Spleen (tissue), 11 donors: ENCODE measurements around the gene SNX9. TPM values are rescaled to one million over a fixed set of nuclear protein-coding genes. Genes with fewer than 3 reads are reported as not detected.

Experiments
- DNase-seq: peaks from one replicate; pipeline ENCODE4 v3.0.0-alpha.2; 2020
- H3K27ac ChIP-seq, 8 donors: fragments of 200-600 bp; sonication (generic) in 7 of 8; 1 replicate in 4 of 8; 2 replicates in 4 of 8; pipeline versions ENCODE4 v1.5.0 to v1.8.0; 2016 to 2021; ENCODE audit warnings: inconsistent platforms in 4 of 8, mild to moderate bottlenecking in 4 of 8, moderate library complexity in 1 of 8
- H3K27me3 ChIP-seq, 7 donors: fragments of 200-600 bp; sonication (generic) in 6 of 7; replicated peaks in 1 of 7; 1 replicate in 4 of 7; 2 replicates in 3 of 7; pipeline versions ENCODE4 v1.5.0 to v1.8.0; 2016 to 2021; ENCODE audit warnings: inconsistent platforms in 3 of 7, mild to moderate bottlenecking in 1 of 7
- H3K36me3 ChIP-seq, 6 donors: fragments of 200-600 bp; sonication (generic) in 5 of 6; 1 replicate in 4 of 6; 2 replicates in 2 of 6; pipeline versions ENCODE4 v1.5.0 to v1.8.0; 2016 to 2021; ENCODE audit warnings: inconsistent platforms in 2 of 6
- H3K4me1 ChIP-seq, 6 donors: fragments of 200-600 bp; sonication (generic) in 5 of 6; 1 replicate in 3 of 6; 2 replicates in 3 of 6; pipeline versions ENCODE4 v1.5.0 to v1.8.0; 2016 to 2021; ENCODE audit warnings: inconsistent platforms in 3 of 6
- H3K4me3 ChIP-seq, 8 donors: fragments of 200-600 bp; sonication (generic) in 7 of 8; 1 replicate in 4 of 8; 2 replicates in 4 of 8; pipeline versions ENCODE4 v1.5.0 to v1.8.0; 2016 to 2021; ENCODE audit warnings: inconsistent platforms in 4 of 8, mild to moderate bottlenecking in 4 of 8, moderate library complexity in 2 of 8
- H3K9me3 ChIP-seq, 8 donors: fragments of 200-600 bp; sonication (generic) in 7 of 8; 1 replicate in 4 of 8; 2 replicates in 4 of 8; pipeline versions ENCODE4 v1.5.0 to v1.8.0; 2016 to 2021; ENCODE audit warnings: inconsistent platforms in 4 of 8
- POLR2A ChIP-seq, 3 donors: fragments of 450-650 bp; IDR thresholded peaks; one replicate each; pipeline ENCODE4 v1.5.1; 2017; ENCODE audit warnings: antibody characterized with exemption in 3 of 3, mild to moderate bottlenecking in 1 of 3
- POLR2AphosphoS5 ChIP-seq, 3 donors: sonication (generic); formaldehyde crosslinking; IDR thresholded peaks; one replicate each; pipeline ENCODE4 v1.5.1; 2017; ENCODE audit warnings: antibody characterized with exemption in 3 of 3
- WGBS, 5 donors: extraction: QIAGEN DNeasy Blood & Tissue Kit in 3 of 5; methylation state at CpG; one replicate each; pipeline versions ENCODE4 v1.1.5 to v1.1.7; 2013 to 2018; 5-methylcytosine and 5-hydroxymethylcytosine counted together
- intact Hi-C: fragments of 100-400 bp; cut with DNase I; formaldehyde crosslinking; loops from one replicate; pipeline ENCODE4 v1.15.0; 2023; ENCODE audit warnings: low total_unique reads
- polyA plus RNA-seq, 3 donors: library from polyadenylated mRNA; stranded (reverse); fragments of 200-250 nt; gene quantifications; one replicate each; pipeline ENCODE4 v1.2.1, GENCODE V29; 2013
- total RNA-seq, 7 donors: library from RNA; depleted of rRNA in 3 of 7; stranded (reverse); fragments of >200 nt in 3 of 7; fragmentation: NEBNext Ultra II Directional in 4 of 7; extraction: Animal tissue kit (Norgen Biotek cat#: 25700) in 4 of 7; gene quantifications; one replicate each; pipeline versions ENCODE4 v1.1.0 to v1.2.1, GENCODE V29; 2016 to 2021
- TF ChIP-seq, protein P1 (sequence below), 11 experiments: fragments of 200-600 bp in 7 of 11; fragments of 450-650 bp in 4 of 11; sonication (generic) in 4 of 11; IDR thresholded peaks in 8 of 11; conservative IDR thresholded peaks in 3 of 11; 1 replicate in 7 of 11; 2 replicates in 4 of 11; pipeline versions ENCODE4 v1.4.0 to v1.8.0; 2016 to 2021; ENCODE audit warnings: antibody characterized with exemption in 11 of 11, inconsistent platforms in 4 of 11, mild to moderate bottlenecking in 1 of 11
- donor health status: healthy with polysubstance abuse.
- donor health status: DM: no; HTN: no; CAD: no; lungs with moderate emphysema.
- donor health status: DM: no; HTN: no; CAD: no.
- donor health status: Bipolar disorder and iron deficiency.
- donor health status: healthy.
- donor health status: DM: no; HTN: no; CAD: no.
- donor health status: DM: yes; HTN: yes; CAD: no.

The SNX9 gene
- total and polyA plus RNA-seq, 10 donors: 18.9 to 42.5 (median 31.8) TPM

DNA sequence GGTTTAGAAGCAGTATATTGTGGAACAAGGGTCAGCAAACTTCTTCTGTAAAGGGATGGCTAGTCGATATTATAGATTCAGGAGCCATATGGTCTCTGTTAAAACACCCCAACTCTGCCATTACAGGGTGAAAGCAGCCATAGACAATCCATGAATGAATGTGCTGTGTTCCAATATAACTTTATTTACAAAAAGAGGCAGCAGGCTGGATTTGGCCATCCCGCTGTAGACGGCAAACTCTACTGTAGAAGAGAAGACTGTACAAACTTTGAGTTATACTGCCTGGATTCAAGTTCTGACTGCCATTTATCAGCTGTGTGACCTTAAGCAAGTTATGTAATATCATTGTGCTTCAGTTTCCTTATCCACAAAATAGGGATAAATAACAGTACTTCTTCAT, 33.7 kb upstream of the SNX9 start:
- no peak for DNase-seq
- no peak overlapping the region for H3K4me3 ChIP-seq
- WGBS, 5 donors: 89 to 97% (median 94%) methylated on average over 3 of the region's 3 CpGs
- no peaks in the 10 kb centered on the region for H3K4me1 ChIP-seq
- no peak overlapping the region for H3K27ac ChIP-seq
- H3K9me3 ChIP-seq: no peaks in the 10 kb centered on the region
- intact Hi-C loops: no loop called here
- TF ChIP-seq, protein P1, sequence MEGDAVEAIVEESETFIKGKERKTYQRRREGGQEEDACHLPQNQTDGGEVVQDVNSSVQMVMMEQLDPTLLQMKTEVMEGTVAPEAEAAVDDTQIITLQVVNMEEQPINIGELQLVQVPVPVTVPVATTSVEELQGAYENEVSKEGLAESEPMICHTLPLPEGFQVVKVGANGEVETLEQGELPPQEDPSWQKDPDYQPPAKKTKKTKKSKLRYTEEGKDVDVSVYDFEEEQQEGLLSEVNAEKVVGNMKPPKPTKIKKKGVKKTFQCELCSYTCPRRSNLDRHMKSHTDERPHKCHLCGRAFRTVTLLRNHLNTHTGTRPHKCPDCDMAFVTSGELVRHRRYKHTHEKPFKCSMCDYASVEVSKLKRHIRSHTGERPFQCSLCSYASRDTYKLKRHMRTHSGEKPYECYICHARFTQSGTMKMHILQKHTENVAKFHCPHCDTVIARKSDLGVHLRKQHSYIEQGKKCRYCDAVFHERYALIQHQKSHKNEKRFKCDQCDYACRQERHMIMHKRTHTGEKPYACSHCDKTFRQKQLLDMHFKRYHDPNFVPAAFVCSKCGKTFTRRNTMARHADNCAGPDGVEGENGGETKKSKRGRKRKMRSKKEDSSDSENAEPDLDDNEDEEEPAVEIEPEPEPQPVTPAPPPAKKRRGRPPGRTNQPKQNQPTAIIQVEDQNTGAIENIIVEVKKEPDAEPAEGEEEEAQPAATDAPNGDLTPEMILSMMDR (IDR thresholded peaks at IDR 0.05 in 8 of 11, conservative IDR thresholded peaks at IDR 0.05 in 3 of 11): no peak
- TF ChIP-seq POLR2A (IDR thresholded peaks at IDR 0.05) (no peak), POLR2AphosphoS5 (IDR thresholded peaks at IDR 0.05) (no peak)
- no peaks in the 10 kb centered on the region for H3K27me3 ChIP-seq
- no peaks in the 10 kb centered on the region for H3K36me3 ChIP-seq

DNA sequence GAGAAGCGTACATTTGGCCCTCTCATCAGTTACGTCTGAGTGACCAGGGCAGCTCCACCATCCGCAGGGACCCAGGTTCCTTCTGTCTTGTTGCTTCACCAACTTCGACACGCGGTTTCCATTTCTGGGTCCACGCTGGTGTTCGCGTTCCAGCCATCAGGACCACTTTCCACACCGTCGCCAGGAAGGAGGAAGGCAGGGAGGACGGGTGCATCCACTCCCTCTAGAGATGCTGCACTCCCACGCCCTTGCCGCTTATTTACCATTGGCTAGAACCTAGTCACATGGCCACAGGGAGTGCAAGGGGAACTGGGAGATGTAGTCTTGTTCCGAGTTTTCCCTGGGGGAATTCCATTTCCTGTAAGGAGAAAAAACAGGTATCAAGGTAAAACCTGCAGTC, 33.2 kb upstream of the SNX9 start:
- Histone ChIP-seq H3K4me3 (no peak overlapping the region), H3K27me3 (no peaks in the 10 kb centered on the region), H3K27ac (no peak overlapping the region), H3K36me3 (no peaks in the 10 kb centered on the region), H3K9me3 (no peaks in the 10 kb centered on the region), H3K4me1 (no peaks in the 10 kb centered on the region)
- DNase-seq: no peak
- TF ChIP-seq, protein P1 (IDR thresholded peaks at IDR 0.05 in 8 of 11, conservative IDR thresholded peaks at IDR 0.05 in 3 of 11): no peak
- TF ChIP-seq POLR2AphosphoS5 (IDR thresholded peaks at IDR 0.05): no peak
- no peak for TF ChIP-seq POLR2A (IDR thresholded peaks at IDR 0.05)
- 86 to 95% (median 92%) methylated on average over 15 of the region's 15 CpGs for WGBS, 5 donors
- intact Hi-C loops: no loop called here

DNA sequence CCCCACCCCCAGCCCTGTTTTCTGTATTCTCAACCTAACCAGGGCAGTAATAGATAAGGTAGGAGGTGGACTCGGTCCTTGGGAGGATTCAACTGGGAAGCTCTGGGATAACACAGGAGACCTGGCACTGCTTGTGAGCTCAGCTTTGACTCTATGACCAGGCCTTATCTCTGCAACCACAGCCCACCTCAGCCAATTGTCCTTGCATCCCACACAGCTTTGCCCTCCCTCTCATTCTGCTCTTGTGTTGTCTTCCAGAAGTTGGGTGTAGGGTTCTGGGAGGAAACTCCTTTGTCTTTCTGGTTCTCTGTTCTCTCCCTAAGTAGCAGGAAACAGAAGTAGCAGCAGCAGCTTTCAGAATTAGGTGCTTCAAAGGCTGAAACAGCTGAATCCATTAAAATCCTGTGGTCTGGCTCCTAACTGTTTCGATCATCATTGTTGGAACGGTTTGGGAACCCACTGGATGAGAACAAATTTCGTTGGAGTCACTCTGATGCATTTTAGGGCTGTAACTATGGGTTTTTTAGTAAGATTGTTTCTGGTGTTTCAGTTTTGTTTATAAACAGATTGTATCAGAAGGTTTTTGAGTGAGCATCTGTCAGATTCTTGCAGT, 32.4 kb upstream of the SNX9 start:
- no peak for DNase-seq
- Histone ChIP-seq H3K4me1 (no peaks in the 10 kb centered on the region), H3K27me3 (no peaks in the 10 kb centered on the region), H3K27ac (no peak overlapping the region), H3K9me3 (no peaks in the 10 kb centered on the region), H3K4me3 (no peak overlapping the region), H3K36me3 (no peaks in the 10 kb centered on the region)
- intact Hi-C loops: no loop called here
- TF ChIP-seq POLR2A (IDR thresholded peaks at IDR 0.05): no peak
- TF ChIP-seq, protein P1 (IDR thresholded peaks at IDR 0.05 in 8 of 11, conservative IDR thresholded peaks at IDR 0.05 in 3 of 11): no peak
- no peak for TF ChIP-seq POLR2AphosphoS5 (IDR thresholded peaks at IDR 0.05)
- WGBS, 5 donors: 46 to 59% (median 52%) methylated on average over 4 of the region's 4 CpGs

GRCh38 chr6:157791450-157791849, 31.6 kb upstream of the SNX9 start:
- Histone ChIP-seq H3K4me1 (peaks cover 0 to 4% (median 0%) of the 10 kb centered on the region in 6 donors), H3K9me3 (no peaks in the 10 kb centered on the region), H3K27ac (no peak overlapping the region), H3K27me3 (no peaks in the 10 kb centered on the region), H3K36me3 (no peaks in the 10 kb centered on the region), H3K4me3 (no peak overlapping the region)
- DNase-seq: no peak
- no peak for TF ChIP-seq POLR2AphosphoS5 (IDR thresholded peaks at IDR 0.05)
- TF ChIP-seq POLR2A (IDR thresholded peaks at IDR 0.05): no peak
- TF ChIP-seq, protein P1 (IDR thresholded peaks at IDR 0.05 in 8 of 11, conservative IDR thresholded peaks at IDR 0.05 in 3 of 11): no peak
- intact Hi-C loops: no loop called here
- WGBS, 5 donors: 77 to 96% (median 92%) methylated on average over 2 of the region's 2 CpGs
